Esophagus muscularis mucosa (tissue), 4 donors: Measurements from ENCODE around the gene TBC1D22A. TPM values are rescaled to one million over a fixed set of nuclear protein-coding genes. Genes with fewer than 3 reads are reported as not detected.

Experiments used
- DNase-seq: peaks from one replicate; pipeline ENCODE4 v3.0.0-alpha.2; 2017; ENCODE audit errors: extremely low spot score
- H3K27ac ChIP-seq, 4 donors: fragments of 200-600 bp; sonication (generic); replicated peaks in 1 of 4; 1 replicate in 3 of 4; 2 replicates in 1 of 4; pipeline ENCODE4 v1.5.1; 2016 to 2019; ENCODE audit warnings: mild to moderate bottlenecking in 1 of 4
- H3K27me3 ChIP-seq, 4 donors: fragments of 200-600 bp; sonication (generic); one replicate each; pipeline versions ENCODE4 v1.5.1 to v1.6.0; 2016 to 2019
- H3K36me3 ChIP-seq, 4 donors: fragments of 200-600 bp; sonication (generic); one replicate each; pipeline ENCODE4 v1.5.1; 2016 to 2019
- H3K4me1 ChIP-seq, 4 donors: fragments of 200-600 bp; sonication (generic); one replicate each; pipeline ENCODE4 v1.5.1; 2016 to 2019
- H3K4me3 ChIP-seq, 4 donors: fragments of 200-600 bp; sonication (generic); 1 replicate in 2 of 4; 2 replicates in 2 of 4; pipeline ENCODE4 v1.5.1; 2016 to 2019; ENCODE audit warnings: mild to moderate bottlenecking in 4 of 4, moderate library complexity in 1 of 4
- H3K9me3 ChIP-seq, 4 donors: fragments of 200-600 bp; sonication (generic); 1 replicate in 3 of 4; 2 replicates in 1 of 4; pipeline ENCODE4 v1.5.1; 2016 to 2019
- EP300 ChIP-seq: sonication (generic); formaldehyde crosslinking; IDR thresholded peaks from one replicate; pipeline ENCODE4 v1.6.1; 2017; ENCODE audit warnings: antibody characterized with exemption
- POLR2A ChIP-seq: fragments of 450-650 bp; IDR thresholded peaks from one replicate; pipeline ENCODE4 v1.6.1; 2017; ENCODE audit warnings: antibody characterized with exemption, moderate library complexity, mild to moderate bottlenecking, low read depth
- POLR2AphosphoS5 ChIP-seq, 2 donors: sonication (generic); formaldehyde crosslinking; IDR thresholded peaks; one replicate each; pipeline ENCODE4 v1.6.1; 2017; ENCODE audit warnings: antibody characterized with exemption in 2 of 2
- WGBS: methylation state at CpG from one replicate; pipeline ENCODE4 v1.1.5; 2018; 5-methylcytosine and 5-hydroxymethylcytosine counted together
- intact Hi-C: fragments of 100-400 bp; cut with DNase I; formaldehyde crosslinking; loops from one replicate; pipeline ENCODE4 v1.15.1; 2023
- total RNA-seq, 4 donors: library from RNA; depleted of rRNA; stranded (reverse); fragments of >200 nt; gene quantifications; one replicate each; pipeline versions ENCODE4 v1.1.0 to v1.2.1, GENCODE V29; 2016
- TF ChIP-seq, protein P1 (sequence below), 3 experiments: fragments of 200-600 bp in 2 of 3; fragments of 450-650 bp in 1 of 3; sonication (generic) in 2 of 3; IDR thresholded peaks; one replicate each; pipeline ENCODE4 v1.5.1; 2017 to 2019; ENCODE audit warnings: antibody characterized with exemption in 3 of 3, mild to moderate bottlenecking in 2 of 3, moderate library complexity in 1 of 3

The TBC1D22A gene
- total RNA-seq, 4 donors from 2014 or later = 15.2 to 20.7 (median 18.8) TPM

DNA sequence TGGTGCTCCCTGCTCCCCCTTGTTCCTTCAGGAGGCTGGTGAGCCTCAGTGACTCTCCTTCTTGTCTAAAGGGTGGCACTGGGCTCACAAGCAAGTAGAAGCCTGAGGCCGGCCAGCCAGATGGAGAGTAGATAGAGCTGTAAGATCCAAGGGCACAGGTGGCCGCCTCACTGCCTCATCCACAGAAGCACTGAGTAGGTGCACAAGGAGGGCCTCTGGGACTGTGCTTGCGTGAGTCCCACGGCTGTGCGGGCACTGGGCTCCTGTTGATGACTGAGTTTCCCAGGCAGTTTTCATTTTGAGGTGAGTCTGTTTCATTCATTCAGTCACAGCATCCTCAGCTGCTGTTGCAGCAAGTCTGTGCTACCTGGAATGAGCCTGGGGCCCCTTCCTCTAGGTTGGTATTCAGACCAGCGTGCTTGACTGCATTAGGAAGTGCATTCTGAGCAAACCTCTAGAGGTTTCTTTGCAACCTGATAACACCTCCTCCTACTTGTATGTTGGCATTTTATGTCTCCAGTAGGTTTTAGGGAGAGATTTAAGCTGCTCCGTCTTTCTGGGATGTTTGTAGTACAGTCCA lies 184.0 kb downstream of the TBC1D22A start:
- DNase-seq = no peak

DNA sequence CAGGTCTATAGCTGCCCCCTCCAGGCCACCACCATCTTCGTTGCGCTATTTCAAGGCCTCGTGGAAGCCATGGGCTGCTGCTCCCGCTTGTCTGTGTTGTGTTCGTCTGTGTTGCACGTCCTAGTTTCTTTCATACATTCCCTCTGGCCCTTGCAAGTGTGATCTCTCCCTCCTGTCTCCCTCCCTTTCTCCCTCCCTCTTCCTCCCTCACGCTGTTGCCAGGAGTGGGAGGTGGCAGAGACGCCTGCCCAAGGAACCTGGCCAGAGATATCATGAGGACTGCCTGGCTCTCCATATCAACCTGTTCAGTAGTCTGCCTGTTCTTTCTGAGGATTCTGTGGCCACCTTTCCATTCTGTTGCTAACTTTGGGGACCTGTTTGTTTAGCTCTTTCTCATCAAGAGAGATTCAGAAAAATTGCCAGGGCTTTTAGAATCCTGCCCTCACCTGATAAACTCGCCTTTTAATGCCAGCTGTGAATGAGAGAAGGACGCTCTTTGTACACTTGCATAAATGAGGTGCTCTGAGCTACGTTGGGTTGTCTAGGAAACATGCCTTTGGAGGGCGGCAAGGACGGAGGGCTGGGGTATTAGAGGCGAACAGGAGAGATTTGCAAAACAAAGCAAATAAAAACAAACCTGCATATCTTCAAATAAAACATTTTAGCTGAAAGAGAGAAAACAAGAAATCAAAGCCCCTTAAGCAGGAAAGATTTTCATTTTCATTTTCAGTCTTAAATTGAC lies 185.2 kb downstream of the TBC1D22A start:
- Histone ChIP-seq H3K36me3 (peaks cover 6 to 16% (median 12%) of the 10 kb centered on the region in 4 donors), H3K27ac (no peak overlapping the region), H3K4me3 (no peak overlapping the region), H3K4me1 (no peaks in the 10 kb centered on the region), H3K27me3 (no peaks in the 10 kb centered on the region), H3K9me3 (no peaks in the 10 kb centered on the region)
- no peak for DNase-seq
- intact Hi-C loops = no loop called here
- no peak for TF ChIP-seq EP300
- no peak for TF ChIP-seq POLR2A
- TF ChIP-seq, protein P1, sequence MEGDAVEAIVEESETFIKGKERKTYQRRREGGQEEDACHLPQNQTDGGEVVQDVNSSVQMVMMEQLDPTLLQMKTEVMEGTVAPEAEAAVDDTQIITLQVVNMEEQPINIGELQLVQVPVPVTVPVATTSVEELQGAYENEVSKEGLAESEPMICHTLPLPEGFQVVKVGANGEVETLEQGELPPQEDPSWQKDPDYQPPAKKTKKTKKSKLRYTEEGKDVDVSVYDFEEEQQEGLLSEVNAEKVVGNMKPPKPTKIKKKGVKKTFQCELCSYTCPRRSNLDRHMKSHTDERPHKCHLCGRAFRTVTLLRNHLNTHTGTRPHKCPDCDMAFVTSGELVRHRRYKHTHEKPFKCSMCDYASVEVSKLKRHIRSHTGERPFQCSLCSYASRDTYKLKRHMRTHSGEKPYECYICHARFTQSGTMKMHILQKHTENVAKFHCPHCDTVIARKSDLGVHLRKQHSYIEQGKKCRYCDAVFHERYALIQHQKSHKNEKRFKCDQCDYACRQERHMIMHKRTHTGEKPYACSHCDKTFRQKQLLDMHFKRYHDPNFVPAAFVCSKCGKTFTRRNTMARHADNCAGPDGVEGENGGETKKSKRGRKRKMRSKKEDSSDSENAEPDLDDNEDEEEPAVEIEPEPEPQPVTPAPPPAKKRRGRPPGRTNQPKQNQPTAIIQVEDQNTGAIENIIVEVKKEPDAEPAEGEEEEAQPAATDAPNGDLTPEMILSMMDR (IDR thresholded peaks at IDR 0.05) = no peak
- no peak for TF ChIP-seq POLR2AphosphoS5 (IDR thresholded peaks at IDR 0.05)
- 88% methylated on average over 14 of the region's 14 CpGs for WGBS

More for the DNA sequence above, 184.0 kb downstream of the TBC1D22A start:
- Histone ChIP-seq H3K27ac (no peak overlapping the region), H3K27me3 (no peaks in the 10 kb centered on the region), H3K9me3 (no peaks in the 10 kb centered on the region), H3K36me3 (peaks cover 6 to 13% (median 12%) of the 10 kb centered on the region in 4 donors), H3K4me3 (no peak overlapping the region), H3K4me1 (no peaks in the 10 kb centered on the region)
- intact Hi-C loops = no loop called here
- WGBS = 100% methylated on average over 2 of the region's 7 CpGs
- TF ChIP-seq EP300 (no peak), POLR2A (no peak), POLR2AphosphoS5 (IDR thresholded peaks at IDR 0.05) (no peak)

- H3K4me3 ChIP-seq = no peak overlapping the region
- H3K27me3 ChIP-seq = no peaks in the 10 kb centered on the region
- TF ChIP-seq POLR2AphosphoS5 (IDR thresholded peaks at IDR 0.05) = no peak
- no peak for TF ChIP-seq POLR2A
- TF ChIP-seq EP300 = no peak
- TF ChIP-seq, protein P1 (IDR thresholded peaks at IDR 0.05) = no peak
- no peaks in the 10 kb centered on the region for H3K4me1 ChIP-seq
- H3K27ac ChIP-seq = no peak overlapping the region
- H3K9me3 ChIP-seq = no peaks in the 10 kb centered on the region
- peaks cover 6 to 16% (median 12%) of the 10 kb centered on the region in 4 donors for H3K36me3 ChIP-seq
- intact Hi-C loops = no loop called here
- 96% methylated on average over 16 of the region's 16 CpGs for WGBS
- DNase-seq = no peak
Measured at GRCh38 chr22:46948411-46949144, 186.1 kb downstream of the TBC1D22A start.

- 95% methylated on average over 12 of the region's 12 CpGs for WGBS
- no peaks in the 10 kb centered on the region for H3K4me1 ChIP-seq
- H3K27ac ChIP-seq = no peak overlapping the region
- H3K9me3 ChIP-seq = no peaks in the 10 kb centered on the region
- intact Hi-C loops = no loop called here
- TF ChIP-seq EP300 (no peak), POLR2A (no peak), POLR2AphosphoS5 (IDR thresholded peaks at IDR 0.05) (no peak)
- TF ChIP-seq, protein P1 (IDR thresholded peaks at IDR 0.05) = no peak
- no peak overlapping the region for H3K4me3 ChIP-seq
- peaks cover 6 to 16% (median 13%) of the 10 kb centered on the region in 4 donors for H3K36me3 ChIP-seq
- DNase-seq = no peak
- H3K27me3 ChIP-seq = no peaks in the 10 kb centered on the region
Measured at GRCh38 chr22:46951350-46951749, 188.9 kb downstream of the TBC1D22A start.

DNA sequence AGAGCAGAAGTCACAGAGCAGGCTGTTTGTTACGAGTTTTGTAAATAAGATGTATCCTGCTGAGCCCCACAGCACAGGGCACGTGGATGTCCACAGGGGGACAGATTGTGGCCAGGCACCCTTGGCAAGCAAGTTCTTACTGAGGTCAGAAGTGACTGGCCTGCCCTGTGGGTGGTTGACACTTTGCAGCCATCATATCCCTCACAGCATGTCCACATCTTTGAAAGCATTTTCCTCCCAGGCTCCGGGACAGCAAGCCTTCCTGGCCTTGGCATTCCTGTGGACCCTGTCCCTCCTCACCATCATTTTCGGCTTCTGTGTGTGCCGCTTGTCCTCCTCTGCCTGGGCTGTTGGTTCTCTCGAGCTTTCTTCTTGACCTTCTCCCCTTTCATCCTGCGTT lies 189.5 kb downstream of the TBC1D22A start:
- H3K27ac ChIP-seq = no peak overlapping the region
- H3K4me1 ChIP-seq = no peaks in the 10 kb centered on the region
- DNase-seq = no peak
- intact Hi-C loops = no loop called here
- H3K4me3 ChIP-seq = no peak overlapping the region
- no peaks in the 10 kb centered on the region for H3K9me3 ChIP-seq
- 97% methylated on average over 7 of the region's 7 CpGs for WGBS
- TF ChIP-seq EP300 (no peak), POLR2AphosphoS5 (IDR thresholded peaks at IDR 0.05) (no peak), POLR2A (no peak)
- TF ChIP-seq, protein P1 (IDR thresholded peaks at IDR 0.05) = no peak
- H3K27me3 ChIP-seq = no peaks in the 10 kb centered on the region
- H3K36me3 ChIP-seq = peaks cover 6 to 16% (median 13%) of the 10 kb centered on the region in 4 donors
